Right lobe of liver (tissue), 4 donors: ENCODE measurements around the gene TSPOAP1.

Source experiments
- CTCF ChIP-seq, 4 donors: fragments of 200-600 bp in 3 of 4; fragments of 450-650 bp in 1 of 4; IDR thresholded peaks; one replicate each; pipeline versions ENCODE4 v1.5.1 to v1.8.0; 2016 to 2022; ENCODE audit warnings: antibody characterized with exemption in 4 of 4, mild to moderate bottlenecking in 2 of 4
- POLR2A ChIP-seq: fragments of 450-650 bp; IDR thresholded peaks from one replicate; pipeline ENCODE4 v1.6.1; 2017; ENCODE audit warnings: antibody characterized with exemption, mild to moderate bottlenecking
- donor health status: DM: no; HTN: no; CAD: no.
- donor health status: DM: no; HTN: no; CAD: no.
- donor health status: DM: no; HTN: yes; CAD: no.

DNA sequence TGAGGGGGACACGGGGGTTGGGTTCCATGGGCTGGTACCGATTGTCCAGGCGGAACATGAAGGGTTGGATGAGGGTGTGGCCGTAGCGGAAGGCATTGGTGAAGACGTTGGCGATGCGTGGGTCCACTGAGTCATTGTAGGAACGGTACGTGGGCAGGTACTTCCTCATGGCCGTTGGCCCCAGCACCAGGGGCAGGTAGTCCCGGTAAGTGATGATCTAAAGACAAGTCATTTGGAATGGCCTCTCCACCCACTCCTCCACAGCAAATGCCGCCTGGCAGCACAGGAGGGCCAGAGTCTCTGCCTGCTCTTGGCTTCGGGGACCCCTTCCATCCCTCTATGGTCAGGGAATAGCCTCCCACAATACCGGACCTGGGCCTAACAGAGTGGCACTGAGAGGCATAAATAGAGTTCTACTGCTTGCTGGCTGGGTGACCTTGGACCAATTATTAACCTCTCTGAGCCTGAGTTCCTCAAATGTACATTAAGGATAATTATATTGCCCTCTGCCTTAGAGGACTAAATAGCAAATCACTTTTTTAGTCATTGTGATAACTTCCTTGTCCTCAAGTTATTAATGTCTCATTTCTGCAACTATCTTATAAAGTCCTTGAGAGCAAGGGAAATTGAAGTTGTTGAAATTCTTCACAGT, 55.0 kb downstream of the TSPOAP1 start:
- TF ChIP-seq CTCF (IDR thresholded peaks at IDR 0.05) (no peak), POLR2A (no peak)
